Liver (tissue), 3 donors: ENCODE measurements around the gene SCNN1B.

ENCODE experiments used
- ATF3 ChIP-seq: IDR thresholded peaks from 2 replicates; pipeline ENCODE4 v1.6.1; 2016; ENCODE audit warnings: antibody characterized with exemption
- CTCF ChIP-seq: fragments of 150-350 bp; IDR thresholded peaks from 2 replicates; pipeline ENCODE4 v1.5.1; 2017; ENCODE audit warnings: improper control_type of control experiment, low read depth, low read length; ENCODE audit not compliant: missing input control
- GABPA ChIP-seq, 2 donors: IDR thresholded peaks in 1 of 2; conservative IDR thresholded peaks in 1 of 2; 2 replicates each; pipeline ENCODE4 v1.6.1; 2016; ENCODE audit warnings: antibody characterized with exemption in 2 of 2, mild to moderate bottlenecking in 1 of 2, moderate library complexity in 1 of 2
- MAX ChIP-seq: IDR thresholded peaks from 2 replicates; pipeline ENCODE4 v1.6.1; 2016; ENCODE audit warnings: antibody characterized with exemption
- REST ChIP-seq: IDR thresholded peaks from 2 replicates; pipeline ENCODE4 v1.6.1; 2016; ENCODE audit warnings: antibody characterized with exemption, mild to moderate bottlenecking
- SP1 ChIP-seq: IDR thresholded peaks from 2 replicates; pipeline ENCODE4 v1.6.1; 2018; ENCODE audit warnings: antibody characterized with exemption, mild to moderate bottlenecking
- TAF1 ChIP-seq: conservative IDR thresholded peaks from 2 replicates; pipeline ENCODE4 v1.6.1; 2016; ENCODE audit warnings: antibody characterized with exemption, mild to moderate bottlenecking
- donor health status: healthy.
- donor health status: healthy.

DNA sequence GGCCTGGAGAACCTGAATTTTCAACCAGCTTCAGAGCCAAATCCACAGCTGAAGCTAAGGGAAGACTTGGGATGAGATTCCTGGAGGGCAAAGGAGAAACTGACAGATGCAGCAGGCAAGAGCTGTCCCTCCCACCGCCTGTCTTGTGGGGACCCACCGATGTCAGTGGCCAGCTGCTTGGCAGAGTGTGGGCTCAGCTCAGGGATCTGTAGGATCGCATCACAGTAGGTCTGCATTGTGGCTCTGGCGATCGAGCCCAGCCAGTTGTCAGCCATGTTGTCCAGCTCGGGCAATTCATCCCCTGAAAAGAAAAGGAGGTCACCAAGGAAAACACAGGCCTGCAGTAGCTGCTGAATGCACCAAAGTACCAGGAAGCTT is 90.1 kb downstream of the SCNN1B start:
- TF ChIP-seq REST = no peak
- TF ChIP-seq ATF3 = no peak
- TF ChIP-seq CTCF = no peak
- TF ChIP-seq TAF1 = no peak
- no peak for TF ChIP-seq SP1
- no peak for TF ChIP-seq GABPA (IDR thresholded peaks at IDR 0.05 in 1 of 2, conservative IDR thresholded peaks at IDR 0.05 in 1 of 2)
- no peak for TF ChIP-seq MAX
